SH-SY5Y (cell line): ENCODE data around the gene LCN15.

Experiments used
- GATA2 ChIP-seq: IDR thresholded peaks from 2 replicates; pipeline ENCODE4 v1.6.1; 2011; ENCODE audit warnings: mild to moderate bottlenecking, low read depth, low read length
- GATA3 ChIP-seq: IDR thresholded peaks from 2 replicates; pipeline ENCODE4 v1.6.1; 2011; ENCODE audit warnings: low read depth, mild to moderate bottlenecking, low read length, moderate library complexity

Gene LCN15

GRCh38 chr9:136711751-136712689, 52.3 kb downstream of the LCN15 start, which contains the start of gene DIPK1B:
DIPK1B (plus strand) TSS chr9:136712572; CDS start chr9:136712666, 94 bp downstream.
- TF ChIP-seq GATA2 (no peak), GATA3 (no peak)

DNA sequence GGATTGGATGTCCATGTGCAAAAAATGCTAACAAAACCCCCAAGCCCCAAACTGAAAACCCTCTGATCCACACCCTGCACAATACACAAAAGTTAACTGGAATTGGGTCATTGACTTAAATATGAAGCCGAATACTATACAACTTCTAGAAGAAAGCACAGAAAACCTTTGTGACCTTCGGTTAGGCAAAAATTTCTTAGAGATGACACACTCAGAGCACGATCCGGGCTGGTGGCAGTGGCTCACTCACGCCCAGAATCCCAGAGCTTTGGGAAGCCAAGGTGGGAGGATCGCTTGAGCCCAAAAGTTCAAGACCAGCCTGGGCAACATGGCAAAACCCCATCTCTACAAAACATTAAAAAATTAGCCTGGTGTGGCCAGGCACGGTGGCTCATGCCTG, 53.8 kb downstream of the LCN15 start:
- no peak for TF ChIP-seq GATA3
- no peak for TF ChIP-seq GATA2
